ENCODE results near the gene ODAD2. TPM values are rescaled to one million over a fixed set of nuclear protein-coding genes. Genes with fewer than 3 reads are reported as not detected.
A peak's percentile ranks its signal among the peaks of the same experiment; 100 is the strongest.

ODAD2 gene
- total RNA-seq, 2 donors from 2014 or later = 6.0 to 12.0 TPM

- Histone ChIP-seq H3K4me3 (ENCODE audit: low read length) (no peak overlapping the region), H3K9me3 (ENCODE audit: control insufficient read depth, low read length) (no peaks in the 10 kb centered on the region), H3K9ac (ENCODE audit: extremely low read depth, low read length, poor library complexity, severe bottlenecking) (no peak overlapping the region), H3K36me3 (ENCODE audit: control insufficient read depth, insufficient read depth, low read length) (no peaks in the 10 kb centered on the region), H3K27ac (ENCODE audit: low read depth, low read length) (no peak overlapping the region), H3K27me3 (ENCODE audit: control insufficient read depth, insufficient read depth, low read length, poor library complexity, severe bottlenecking) (no peaks in the 10 kb centered on the region), H3K4me1 (ENCODE audit: control insufficient read depth, insufficient read depth, low read length) (no peaks in the 10 kb centered on the region)
- Mint-ChIP-seq H3K36me3 (ENCODE audit: low read depth) (peaks cover 14% of the 10 kb centered on the region), H3K27me3 (ENCODE audit: insufficient read depth) (no peaks in the 10 kb centered on the region), H3K27ac (no peak overlapping the region), H3K4me1 (peaks cover 7% of the 10 kb centered on the region), H3K9me3 (peaks cover 11% of the 10 kb centered on the region), H3K4me3 (no peak overlapping the region)
- no peak for TF ChIP-seq CTCF (conservative IDR thresholded peaks at IDR 0.05)
- no peak for DNase-seq
Measured at GRCh38 chr10:27865221-27865635, 133.7 kb downstream of the ODAD2 start.

GRCh38 chr10:27861781-27862180, 137.1 kb downstream of the ODAD2 start:
- no peak for TF ChIP-seq CTCF (conservative IDR thresholded peaks at IDR 0.05)

GRCh38 chr10:27857616-27858015, 141.3 kb downstream of the ODAD2 start:
- Mint-ChIP-seq H3K27me3 (ENCODE audit: insufficient read depth) (no peaks in the 10 kb centered on the region), H3K9me3 (no peaks in the 10 kb centered on the region), H3K4me3 (no peak overlapping the region), H3K4me1 (peaks cover 12% of the 10 kb centered on the region), H3K27ac (peak overlapping the region; percentile 59), H3K36me3 (ENCODE audit: low read depth) (peaks cover 13% of the 10 kb centered on the region)
- no peaks in the 10 kb centered on the region for H3K36me3 ChIP-seq (ENCODE audit: control insufficient read depth, insufficient read depth, low read length)
- no peak overlapping the region for H3K27ac ChIP-seq (ENCODE audit: low read depth, low read length)
- no peak for TF ChIP-seq CTCF (conservative IDR thresholded peaks at IDR 0.05)
- H3K9me3 ChIP-seq (ENCODE audit: control insufficient read depth, low read length) = no peaks in the 10 kb centered on the region
- H3K4me1 ChIP-seq (ENCODE audit: control insufficient read depth, insufficient read depth, low read length) = no peaks in the 10 kb centered on the region
- DNase-seq = no peak
- no peak overlapping the region for H3K9ac ChIP-seq (ENCODE audit: extremely low read depth, low read length, poor library complexity, severe bottlenecking)
- no peak overlapping the region for H3K4me3 ChIP-seq (ENCODE audit: low read length)
- no peaks in the 10 kb centered on the region for H3K27me3 ChIP-seq (ENCODE audit: control insufficient read depth, insufficient read depth, low read length, poor library complexity, severe bottlenecking)
- 30 to 57% methylated on average over 8 of the region's 8 CpGs for WGBS, 2 experiments (ENCODE audit: insufficient coverage in 1 of 2, insufficient read length in 1 of 2)

More at GRCh38 chr10:27861781-27862180, 137.1 kb downstream of the ODAD2 start:
- H3K27ac ChIP-seq (ENCODE audit: low read depth, low read length) = no peak overlapping the region
- H3K36me3 ChIP-seq (ENCODE audit: control insufficient read depth, insufficient read depth, low read length) = no peaks in the 10 kb centered on the region
- H3K27me3 ChIP-seq (ENCODE audit: control insufficient read depth, insufficient read depth, low read length, poor library complexity, severe bottlenecking) = no peaks in the 10 kb centered on the region
- H3K9me3 ChIP-seq (ENCODE audit: control insufficient read depth, low read length) = no peaks in the 10 kb centered on the region
- DNase-seq = no peak
- peaks cover 19% of the 10 kb centered on the region for H3K4me1 Mint-ChIP-seq
- H3K4me3 ChIP-seq (ENCODE audit: low read length) = no peak overlapping the region
- no peak overlapping the region for H3K9ac ChIP-seq (ENCODE audit: extremely low read depth, low read length, poor library complexity, severe bottlenecking)
- H3K27me3 Mint-ChIP-seq (ENCODE audit: insufficient read depth) = no peaks in the 10 kb centered on the region
- no peak overlapping the region for H3K27ac Mint-ChIP-seq
- peaks cover 9% of the 10 kb centered on the region for H3K36me3 Mint-ChIP-seq (ENCODE audit: low read depth)
- no peak overlapping the region for H3K4me3 Mint-ChIP-seq
- no peaks in the 10 kb centered on the region for H3K4me1 ChIP-seq (ENCODE audit: control insufficient read depth, insufficient read depth, low read length)
- 93 to 95% methylated on average over 4 of the region's 4 CpGs for WGBS, 2 experiments (ENCODE audit: insufficient coverage in 1 of 2, insufficient read length in 1 of 2)
- H3K9me3 Mint-ChIP-seq = no peaks in the 10 kb centered on the region

Measured in endodermal cell (in vitro differentiated cells).